Ishikawa (cell line): ENCODE results near the gene EVI5.

Source experiments
- CEBPB ChIP-seq: IDR thresholded peaks from 2 replicates; pipeline ENCODE4 v1.6.1; 2012
- CREB1 ChIP-seq: IDR thresholded peaks from 2 replicates; pipeline ENCODE4 v1.6.1; 2012; ENCODE audit warnings: low read depth
- EGR1 ChIP-seq: IDR thresholded peaks from 2 replicates; pipeline ENCODE4 v1.6.1; 2012
- EP300 ChIP-seq: IDR thresholded peaks from 2 replicates; pipeline ENCODE4 v1.6.1; 2012; ENCODE audit warnings: borderline replicate concordance
- FOXM1 ChIP-seq: IDR thresholded peaks from 2 replicates; pipeline ENCODE4 v1.6.1; 2012; ENCODE audit warnings: low read depth, borderline replicate concordance
- MAX ChIP-seq: IDR thresholded peaks from 2 replicates; pipeline ENCODE4 v1.6.1; 2012
- NFIC ChIP-seq: IDR thresholded peaks from 2 replicates; pipeline ENCODE4 v1.6.1; 2012
- RAD21 ChIP-seq: IDR thresholded peaks from 2 replicates; pipeline ENCODE4 v1.6.1; 2012; ENCODE audit warnings: low read depth
- REST ChIP-seq: IDR thresholded peaks from 2 replicates; pipeline ENCODE4 v1.6.1; 2012; ENCODE audit warnings: low read depth, mild to moderate bottlenecking
- TAF1 ChIP-seq: IDR thresholded peaks from 2 replicates; pipeline ENCODE4 v1.6.1; 2012; ENCODE audit warnings: low read depth, mild to moderate bottlenecking
- TCF12 ChIP-seq: IDR thresholded peaks from 2 replicates; pipeline ENCODE4 v1.6.1; 2012; ENCODE audit warnings: low read depth
- TEAD4 ChIP-seq: IDR thresholded peaks from 2 replicates; pipeline ENCODE4 v1.6.1; 2012
- USF1 ChIP-seq: IDR thresholded peaks from 2 replicates; pipeline ENCODE4 v1.6.1; 2012
- YY1 ChIP-seq: IDR thresholded peaks from 2 replicates; pipeline ENCODE4 v1.6.1; 2012; ENCODE audit warnings: low read depth
- ZBTB7A ChIP-seq: IDR thresholded peaks from 2 replicates; pipeline ENCODE4 v1.6.1; 2012; ENCODE audit warnings: low read depth

Gene EVI5

GRCh38 chr1:92743221-92743620 lies 41.7 kb downstream of the EVI5 start:
- TF ChIP-seq YY1 (no peak), ZBTB7A (no peak), TAF1 (no peak), NFIC (no peak), EP300 (no peak), CEBPB (no peak), USF1 (no peak)

GRCh38 chr1:92739669-92740524 lies 45.0 kb downstream of the EVI5 start:
- TF ChIP-seq MAX (no peak), NFIC (no peak)

GRCh38 chr1:92736395-92736794 lies 48.5 kb downstream of the EVI5 start:
- TF ChIP-seq TAF1 = no peak
- TF ChIP-seq REST = no peak
- TF ChIP-seq RAD21 = no peak; the same call in 1 of the 2 replicates
- TF ChIP-seq TCF12 = no peak
- TF ChIP-seq TEAD4 = no peak
- TF ChIP-seq ZBTB7A = no peak
- no peak for TF ChIP-seq EP300
- no peak for TF ChIP-seq YY1

- TF ChIP-seq RAD21 (no peak), EP300 (no peak), NFIC (no peak), TEAD4 (no peak), REST (no peak), ZBTB7A (no peak), CREB1 (no peak), EGR1 (no peak), TCF12 (no peak), YY1 (no peak), TAF1 (no peak), FOXM1 (no peak), MAX (no peak), USF1 (no peak)
Measured at GRCh38 chr1:92730476-92730875, 54.4 kb downstream of the EVI5 start.

- TF ChIP-seq YY1 = no peak
- no peak for TF ChIP-seq FOXM1
- TF ChIP-seq CREB1 = no peak
- TF ChIP-seq EP300 = no peak
- TF ChIP-seq RAD21 = no peak
- TF ChIP-seq CEBPB = no peak
- no peak for TF ChIP-seq TEAD4
- TF ChIP-seq TAF1 = no peak
- no peak for TF ChIP-seq USF1
- TF ChIP-seq NFIC = no peak
- TF ChIP-seq MAX = no peak
- TF ChIP-seq TCF12 = no peak
- no peak for TF ChIP-seq ZBTB7A
- no peak for TF ChIP-seq EGR1
- no peak for TF ChIP-seq REST
Measured at GRCh38 chr1:92728697-92729096, 56.2 kb downstream of the EVI5 start.
